KBM-7 (cell line): Measurements from ENCODE around the gene ACSM6.
"Not testable (repeated sequence)": the region's sequence is repeated elsewhere in the genome, so short reads cannot be mapped to it uniquely, and the experiment has no call there.

Experiments used
- DNase-seq: peaks from one replicate; pipeline ENCODE4 v3.0.0-alpha.2; 2015
- in situ Hi-C: fragments of 300-500 bp; cut with MboI; formaldehyde crosslinking; loops from 2 replicates; pipeline ENCODE4 v1.14.3; 2020; ENCODE audit warnings: low sequenced_read_pairs, low pct_unique_long_range_greater_than_20kb, mixed read lengths

Gene ACSM6

GRCh38 chr10:95193944-95194343 lies at the start of gene ACSM6:
Gene ACSM6, plus strand, starts transcription at chr10:95194238. Its CDS starts 248 bp downstream, at chr10:95194486.
- no peak for DNase-seq
- in situ Hi-C loops: no loop called here

GRCh38 chr10:95168694-95169093 lies 25.3 kb upstream of the ACSM6 start:
- in situ Hi-C loops: no loop called here
- peak; percentile 23 for DNase-seq

GRCh38 chr10:95169522-95169921 lies 24.5 kb upstream of the ACSM6 start:
- in situ Hi-C loops: no loop called here
- DNase-seq: no peak

- in situ Hi-C loops: no loop called here
- DNase-seq: no peak
These were observed 23.2 kb upstream of the ACSM6 start for GRCh38 chr10:95170790-95171189.

GRCh38 chr10:95171336-95171735 lies 22.7 kb upstream of the ACSM6 start:
- no peak for DNase-seq
- in situ Hi-C loops: no loop called here

- no peak for DNase-seq
- in situ Hi-C loops: no loop called here
These were observed 21.2 kb upstream of the ACSM6 start for GRCh38 chr10:95172851-95173250.

GRCh38 chr10:95176101-95176500 lies 17.9 kb upstream of the ACSM6 start:
- in situ Hi-C loops: no loop called here
- DNase-seq: no peak

- in situ Hi-C loops: no loop called here
- no peak for DNase-seq
These were observed 16.6 kb upstream of the ACSM6 start for GRCh38 chr10:95177429-95177828.

GRCh38 chr10:95178266-95178665 lies 15.8 kb upstream of the ACSM6 start:
- DNase-seq: no peak

GRCh38 chr10:95178797-95179196 lies 15.2 kb upstream of the ACSM6 start:
- in situ Hi-C loops: no loop called here
- no peak for DNase-seq

More at GRCh38 chr10:95178266-95178665, 15.8 kb upstream of the ACSM6 start:
- in situ Hi-C loops: no loop called here

GRCh38 chr10:95181726-95182125 lies 12.3 kb upstream of the ACSM6 start:
- DNase-seq: no peak
- in situ Hi-C loops: no loop called here

GRCh38 chr10:95183271-95184230 lies 10.5 kb upstream of the ACSM6 start:
- in situ Hi-C loops: no loop called here
- DNase-seq: peak; percentile 94

GRCh38 chr10:95187617-95188016 lies 6.4 kb upstream of the ACSM6 start:
- in situ Hi-C loops: no loop called here
- no peak for DNase-seq

GRCh38 chr10:95188593-95188992 lies 5.4 kb upstream of the ACSM6 start:
- in situ Hi-C loops: no loop called here
- no peak for DNase-seq

GRCh38 chr10:95196046-95196445 lies 2.0 kb downstream of the ACSM6 start:
- in situ Hi-C loops: no loop called here
- no peak for DNase-seq

GRCh38 chr10:95201736-95202135 lies 7.7 kb downstream of the ACSM6 start:
- in situ Hi-C loops: no loop called here
- no peak for DNase-seq

- in situ Hi-C loops, DNase-seq: not testable (repeated sequence)
These were observed 8.8 kb downstream of the ACSM6 start for GRCh38 chr10:95202865-95203264.

GRCh38 chr10:95208702-95209391 lies 14.8 kb downstream of the ACSM6 start:
- peak; percentile 37 for DNase-seq

GRCh38 chr10:95209509-95210127 lies 15.6 kb downstream of the ACSM6 start:
- in situ Hi-C loops: no loop called here
- DNase-seq: no peak

More at GRCh38 chr10:95208702-95209391, 14.8 kb downstream of the ACSM6 start:
- in situ Hi-C loops: no loop called here
